Inferior parietal cortex (tissue), 1 donor: ENCODE data around the gene NUDCD3.

Experiments
- DNase-seq: peaks from one replicate; pipeline ENCODE4 v3.0.0-alpha.2; 2016; ENCODE audit errors: extremely low spot score

NUDCD3 gene

GRCh38 chr7:44477938-44478337, 12.5 kb downstream of the NUDCD3 start:
- no peak for DNase-seq

- peak; percentile 82 for DNase-seq
Measured at GRCh38 chr7:44477063-44477830, 13.2 kb downstream of the NUDCD3 start.

DNA sequence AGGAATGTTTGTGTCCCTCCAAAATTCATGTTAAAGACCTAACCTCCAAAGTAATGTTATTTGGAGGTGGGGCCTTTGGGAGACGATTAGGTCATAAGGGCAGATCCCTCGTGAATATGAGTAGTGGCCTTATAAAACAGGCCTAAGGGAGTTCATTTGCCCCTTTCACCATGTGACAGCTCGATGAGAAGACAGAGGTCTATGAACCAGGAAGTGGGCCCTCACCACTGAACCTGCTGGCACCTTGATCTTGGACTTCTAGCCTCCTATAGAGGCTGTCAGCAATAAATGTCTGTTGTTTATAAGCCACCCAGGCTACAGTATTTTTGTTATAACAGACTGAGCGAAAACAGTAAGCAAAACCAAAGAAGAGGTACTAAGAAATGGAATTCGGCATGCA, 14.1 kb downstream of the NUDCD3 start:
- no peak for DNase-seq

- DNase-seq = no peak
Measured at GRCh38 chr7:44473295-44473694, 17.2 kb downstream of the NUDCD3 start.

- no peak for DNase-seq
Measured at GRCh38 chr7:44472843-44473242, 17.6 kb downstream of the NUDCD3 start.

DNA sequence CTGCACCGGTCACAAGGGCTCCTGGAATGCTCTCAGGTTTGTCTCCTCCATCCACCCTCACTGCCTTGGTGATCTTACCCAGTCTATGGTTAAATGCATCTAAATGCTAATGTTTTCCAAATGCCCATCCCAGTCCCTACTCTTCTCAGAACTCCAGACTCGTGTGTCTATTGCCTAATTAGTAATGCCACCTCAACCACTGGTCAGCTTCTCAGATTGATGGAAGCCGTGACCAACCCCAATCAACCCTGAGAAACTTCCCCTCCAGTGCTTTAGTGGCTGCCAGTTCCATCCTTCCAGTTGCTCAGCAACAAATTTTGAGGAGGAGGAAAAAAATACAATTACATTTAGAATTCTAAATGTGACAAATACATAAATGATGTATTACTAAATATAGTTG, 18.6 kb downstream of the NUDCD3 start:
- DNase-seq = no peak

DNA sequence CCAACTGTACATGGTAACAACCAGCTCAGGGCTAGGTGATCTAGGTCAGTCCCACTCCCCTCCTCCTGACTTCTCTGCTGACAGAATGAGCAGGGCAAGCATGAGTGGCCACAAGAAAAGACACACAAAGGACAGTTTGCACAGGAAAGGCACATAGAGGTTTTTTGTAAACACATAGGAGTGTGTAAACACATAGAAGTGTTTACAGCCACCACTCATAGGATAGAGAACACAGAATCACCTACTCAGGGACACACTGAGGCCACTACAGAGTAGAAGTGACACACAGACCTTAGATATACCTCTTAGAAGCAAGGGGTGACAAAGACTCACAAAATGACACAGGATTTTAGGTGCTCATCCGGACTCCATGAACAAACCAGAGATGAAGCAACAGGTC, 19.0 kb downstream of the NUDCD3 start:
- DNase-seq = no peak

GRCh38 chr7:44470628-44471245, 19.7 kb downstream of the NUDCD3 start:
- DNase-seq = no peak

GRCh38 chr7:44470135-44470479, 20.4 kb downstream of the NUDCD3 start:
- no peak for DNase-seq

DNA sequence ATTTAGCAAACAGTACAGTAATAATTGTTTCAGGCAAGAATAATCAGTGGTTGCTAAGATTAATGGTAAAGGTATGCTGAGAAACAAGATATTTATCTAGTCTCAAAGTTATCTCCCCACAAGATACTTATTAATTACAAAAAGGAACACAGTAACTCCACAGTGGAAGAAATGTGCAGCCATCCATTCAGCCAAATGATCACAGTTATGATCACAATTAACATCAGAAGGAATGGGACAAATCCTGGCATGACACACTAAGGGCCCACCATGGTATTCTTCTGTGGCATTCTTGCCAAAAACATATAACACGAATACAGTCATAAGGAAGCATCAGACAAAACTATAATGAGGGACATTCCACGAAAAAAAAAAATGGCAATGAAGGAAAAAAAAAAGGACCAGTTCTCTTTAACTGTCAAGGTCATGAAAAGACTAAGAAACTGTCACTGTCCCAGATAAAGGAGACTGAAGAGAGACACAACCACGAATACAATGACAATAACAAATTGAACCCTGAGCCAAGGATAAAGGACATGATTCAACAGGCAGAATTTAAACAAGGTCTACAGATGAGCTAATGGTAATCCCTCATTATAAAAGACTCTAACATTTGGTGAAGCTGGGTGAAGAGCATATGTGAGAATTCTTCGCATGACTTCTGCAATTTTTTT, 20.9 kb downstream of the NUDCD3 start:
- DNase-seq = no peak

- DNase-seq = no peak
Measured at GRCh38 chr7:44467217-44467548, 23.3 kb downstream of the NUDCD3 start.

GRCh38 chr7:44466300-44467216, 23.9 kb downstream of the NUDCD3 start:
- no peak for DNase-seq

DNA sequence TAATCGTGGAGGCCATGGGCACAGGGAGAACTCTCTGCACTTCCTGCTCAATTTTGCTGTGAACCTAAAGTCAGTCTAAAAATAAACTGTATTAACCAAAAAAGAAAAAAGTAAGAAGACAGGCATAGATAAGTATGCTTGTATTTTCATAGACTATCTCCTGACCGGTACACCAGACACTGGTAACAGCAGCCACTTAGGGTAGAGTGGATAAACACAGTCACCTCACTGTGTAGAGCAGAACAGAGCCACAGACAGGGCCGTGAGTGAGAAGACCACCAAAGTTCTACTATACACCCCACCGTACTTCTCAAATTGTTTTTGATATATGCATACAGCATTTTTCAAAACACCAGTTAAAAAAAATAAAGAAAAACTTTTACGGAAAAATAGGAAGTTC, 25.0 kb downstream of the NUDCD3 start:
- no peak for DNase-seq

DNA sequence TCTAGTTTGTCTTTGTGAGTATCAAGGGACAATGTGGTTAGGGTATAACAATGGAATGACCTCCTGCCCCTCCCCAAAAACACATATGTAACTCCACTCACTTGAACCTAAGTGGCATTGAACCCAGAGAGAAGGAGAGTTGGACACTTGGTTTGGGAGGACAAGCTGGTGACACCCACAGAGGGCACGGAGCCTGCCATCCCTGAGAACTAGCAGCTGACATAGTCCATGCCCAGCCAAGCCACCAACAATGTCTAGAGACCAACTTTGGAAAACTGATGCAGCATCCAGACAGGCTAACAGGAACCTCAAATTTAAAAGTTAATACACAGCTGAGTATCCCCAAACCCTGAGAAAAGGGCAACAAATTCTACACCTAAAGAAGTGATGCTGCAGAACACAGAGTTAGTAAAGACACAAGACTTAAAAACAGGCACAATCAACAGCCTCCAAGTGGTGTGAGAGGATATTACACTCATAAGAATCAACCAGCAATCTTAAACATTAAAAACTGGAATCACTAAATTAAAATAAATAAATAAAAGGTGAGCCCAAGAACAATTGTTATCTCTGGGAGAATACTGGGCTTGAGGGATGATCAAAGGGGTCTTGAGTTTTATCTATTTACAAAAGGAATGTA, 27.2 kb downstream of the NUDCD3 start:
- DNase-seq = no peak

- DNase-seq = no peak
Measured at GRCh38 chr7:44461387-44461786, 29.1 kb downstream of the NUDCD3 start.

- DNase-seq = no peak
Measured at GRCh38 chr7:44460325-44460724, 30.1 kb downstream of the NUDCD3 start.

GRCh38 chr7:44455155-44455554, 35.3 kb downstream of the NUDCD3 start:
- DNase-seq = no peak

- no peak for DNase-seq
Measured at GRCh38 chr7:44454348-44454747, 36.1 kb downstream of the NUDCD3 start.

- DNase-seq = no peak
Measured at GRCh38 chr7:44451123-44451522, 39.3 kb downstream of the NUDCD3 start.

GRCh38 chr7:44449584-44449928, 40.9 kb downstream of the NUDCD3 start:
- DNase-seq = no peak

- no peak for DNase-seq
Measured at GRCh38 chr7:44448922-44449583, 41.4 kb downstream of the NUDCD3 start.
